SK-N-SH treated with all-trans-retinoic acid at 6 μM for 48 hours (cell line): Measurements from ENCODE around the gene CCDC63.

ENCODE experiments used
- ESRRG ChIP-seq: fragments of 250-450 bp; sonication (Bioruptor Pico); IDR thresholded peaks from 2 replicates; pipeline ENCODE4 v1.6.1; 2021; ENCODE audit warnings: mild to moderate bottlenecking
- RARB ChIP-seq: fragments of 250-450 bp; sonication (Bioruptor Pico); IDR thresholded peaks from 2 replicates; pipeline ENCODE4 v1.8.0; 2021; ENCODE audit warnings: mild to moderate bottlenecking, moderate library complexity
- ZFP3 ChIP-seq: fragments of 250-450 bp; sonication (Bioruptor Pico); IDR thresholded peaks from 2 replicates; pipeline ENCODE4 v1.5.0; 2020; ENCODE audit warnings: mild to moderate bottlenecking, moderate library complexity
- ZFP30 ChIP-seq: fragments of 450-650 bp; formaldehyde crosslinking; IDR thresholded peaks from 2 replicates; pipeline ENCODE4 v1.5.0; 2022; ENCODE audit warnings: mild to moderate bottlenecking, moderate library complexity

GRCh38 chr12:110907583-110907982 lies 60.8 kb downstream of the CCDC63 start:
- TF ChIP-seq ZFP3 (CRISPR knock-in tag) (no peak), RARB (CRISPR knock-in tag) (no peak), ZFP30 (no peak), ESRRG (CRISPR knock-in tag) (no peak)
